Measurements from ENCODE around the gene HMG20B.
"Not testable (repeated sequence)": the region's sequence is repeated elsewhere in the genome, so short reads cannot be mapped to it uniquely, and the experiment has no call there.

The HMG20B gene

GRCh38 chr19:3580156-3580934 lies 7.6 kb downstream of the HMG20B start:
- no peak for DNase-seq (ENCODE audit: low read depth in 1 of 2, low spot score in 1 of 2)

- not testable (repeated sequence) for DNase-seq (ENCODE audit: low read depth in 1 of 2, low spot score in 1 of 2)
These were observed 9.0 kb downstream of the HMG20B start for GRCh38 chr19:3581792-3582191.

DNA sequence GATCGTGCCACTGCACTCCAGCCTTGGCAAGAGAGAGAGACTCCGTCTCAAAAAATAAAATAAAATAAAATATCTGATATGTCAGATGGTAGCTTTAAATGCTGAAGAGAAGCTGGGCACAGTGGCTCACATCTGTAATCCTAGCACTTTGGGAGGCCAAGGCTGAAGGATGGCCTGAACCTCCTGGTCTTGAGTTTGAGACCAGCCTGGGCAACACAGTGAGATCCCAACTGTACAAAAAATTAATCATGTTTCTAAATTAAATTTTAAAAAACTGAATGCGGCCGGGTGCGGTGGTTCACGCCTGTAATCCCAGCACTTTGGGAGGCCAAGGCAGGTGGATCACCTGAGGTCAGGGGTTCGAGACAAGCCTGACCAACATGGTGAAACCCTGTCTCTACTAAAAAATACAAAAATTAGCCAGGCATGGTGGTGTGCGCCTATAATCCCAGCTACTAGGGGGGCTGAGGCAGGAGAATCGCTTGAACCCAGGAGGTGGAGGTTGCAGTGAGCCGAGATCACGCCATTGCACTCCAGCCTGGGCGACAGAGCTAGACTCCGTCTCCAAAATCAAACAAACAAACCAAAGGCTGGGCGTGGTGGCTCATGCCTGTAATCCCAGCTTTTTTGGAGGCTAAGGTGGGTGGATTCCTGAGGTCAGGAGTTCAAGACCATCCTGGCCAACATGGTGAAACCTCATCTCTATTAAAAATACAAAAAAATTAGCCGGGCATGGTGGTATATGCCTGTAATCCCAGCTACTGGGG lies 11.5 kb downstream of the HMG20B start:
- not testable (repeated sequence) for DNase-seq (ENCODE audit: low read depth in 1 of 2, low spot score in 1 of 2)

- no peak for DNase-seq (ENCODE audit: low read depth in 1 of 2, low spot score in 1 of 2)
These were observed 12.8 kb downstream of the HMG20B start, which contains the start of gene GIPC3 for GRCh38 chr19:3585301-3586126. GIPC3 (plus strand) TSS chr19:3585478; CDS start chr19:3585598, 120 bp downstream.

- DNase-seq (ENCODE audit: low read depth in 1 of 2, low spot score in 1 of 2): peak in 1 of 2 donors; percentile 25
These were observed 13.4 kb downstream of the HMG20B start for GRCh38 chr19:3586127-3586626.

DNA sequence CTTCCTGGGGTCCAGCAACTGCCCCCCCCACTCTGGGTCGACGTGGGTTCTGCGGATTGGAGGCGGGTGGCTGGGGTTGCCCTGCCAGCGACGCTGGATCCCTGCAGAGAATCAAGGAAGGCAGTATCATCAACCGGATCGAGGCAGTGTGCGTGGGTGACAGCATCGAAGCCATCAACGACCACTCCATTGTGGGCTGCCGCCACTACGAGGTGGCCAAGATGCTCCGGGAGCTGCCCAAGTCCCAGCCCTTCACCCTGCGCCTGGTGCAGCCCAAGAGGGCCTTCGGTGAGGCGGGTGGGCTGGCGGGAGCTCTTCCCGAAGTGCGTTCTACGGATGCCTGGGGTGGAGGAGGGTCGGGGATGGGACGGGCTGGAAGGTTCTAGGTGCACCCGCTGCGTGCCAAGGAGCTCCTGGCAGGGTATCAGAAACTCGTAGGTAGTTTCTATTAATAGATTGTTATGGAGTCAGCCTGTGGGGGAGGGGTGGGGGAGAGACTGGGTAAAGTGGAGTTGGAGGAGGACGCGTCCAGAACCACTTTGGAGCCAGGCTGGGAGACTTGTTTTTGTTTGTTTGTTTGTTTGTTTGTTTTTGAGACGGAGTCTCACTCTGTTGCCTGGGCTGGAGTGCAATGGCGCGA lies 14.1 kb downstream of the HMG20B start:
- no peak for DNase-seq (ENCODE audit: low read depth in 1 of 2, low spot score in 1 of 2)

GRCh38 chr19:3589439-3589838 lies 16.7 kb downstream of the HMG20B start:
- DNase-seq (ENCODE audit: low read depth in 1 of 2, low spot score in 1 of 2): no peak

- DNase-seq (ENCODE audit: low read depth in 1 of 2, low spot score in 1 of 2): no peak
These were observed 17.2 kb downstream of the HMG20B start for GRCh38 chr19:3589949-3590348.

DNA sequence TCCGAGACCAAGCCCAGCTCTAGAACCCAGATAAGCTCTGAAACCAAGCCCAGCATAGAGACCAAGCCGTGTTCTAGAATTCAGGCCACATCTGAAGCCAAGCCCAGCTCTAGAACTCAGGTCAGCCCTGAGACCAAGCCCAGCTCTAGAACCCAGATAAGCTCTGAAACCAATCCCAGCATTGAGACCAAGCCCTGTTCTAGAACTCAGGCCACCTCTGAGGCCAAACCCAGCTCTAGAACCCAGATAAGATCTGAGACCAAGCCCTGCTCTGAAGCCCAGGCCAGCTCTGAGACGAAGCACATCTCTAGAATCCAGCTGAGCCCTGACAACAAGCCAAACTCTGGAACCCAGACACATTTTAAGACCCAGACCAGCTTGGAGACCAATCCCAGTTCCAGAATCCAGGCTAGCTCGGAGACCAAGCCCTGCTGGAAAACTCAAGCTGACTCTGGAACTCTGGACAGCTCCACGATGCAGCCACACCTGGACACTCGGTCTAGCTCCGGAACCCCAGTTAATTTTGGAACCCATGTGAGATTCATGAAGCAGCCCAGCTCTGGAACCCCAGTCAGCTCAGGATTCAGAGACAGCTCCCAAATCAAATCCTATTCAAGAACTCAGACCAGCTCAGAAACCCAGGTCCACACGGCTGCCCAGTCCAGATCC lies 18.4 kb downstream of the HMG20B start:
- DNase-seq (ENCODE audit: low read depth in 1 of 2, low spot score in 1 of 2): no peak

DNA sequence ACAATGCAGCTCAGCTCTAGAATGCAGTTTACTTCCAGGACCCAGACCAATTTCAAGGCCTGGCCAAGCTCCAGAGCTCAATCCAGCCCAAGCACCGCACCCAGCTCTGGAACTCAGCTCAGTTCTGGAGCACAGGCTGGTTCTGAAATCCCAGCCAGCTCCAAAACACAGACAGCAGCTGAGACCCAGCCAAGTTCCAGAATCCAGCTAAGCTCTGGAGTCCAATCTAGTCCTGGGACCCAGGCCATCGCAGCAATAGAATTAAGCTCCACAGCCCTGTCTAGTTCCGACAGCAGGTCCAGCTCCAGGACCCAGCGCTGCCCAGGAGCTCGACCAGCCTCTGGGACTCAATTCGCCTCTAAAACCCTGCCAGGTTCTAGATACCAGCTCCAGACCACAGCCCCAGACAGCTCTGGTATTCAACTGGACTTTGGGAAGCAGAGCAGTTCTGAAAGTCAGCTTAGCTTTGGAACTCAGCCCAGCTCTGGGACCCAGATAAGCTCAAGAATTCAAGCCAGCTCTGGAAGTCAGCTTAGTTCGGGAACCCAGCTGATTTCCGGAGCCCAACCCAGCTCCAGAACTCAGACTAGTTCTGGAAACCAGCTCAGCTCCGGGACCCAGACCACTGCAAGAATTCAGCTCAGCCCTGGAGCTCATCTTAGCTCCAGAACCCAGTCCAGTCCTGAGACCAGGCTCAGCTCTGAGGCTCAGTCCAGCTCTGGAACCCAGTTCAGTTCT lies 19.3 kb downstream of the HMG20B start:
- DNase-seq (ENCODE audit: low read depth in 1 of 2, low spot score in 1 of 2): no peak

DNA sequence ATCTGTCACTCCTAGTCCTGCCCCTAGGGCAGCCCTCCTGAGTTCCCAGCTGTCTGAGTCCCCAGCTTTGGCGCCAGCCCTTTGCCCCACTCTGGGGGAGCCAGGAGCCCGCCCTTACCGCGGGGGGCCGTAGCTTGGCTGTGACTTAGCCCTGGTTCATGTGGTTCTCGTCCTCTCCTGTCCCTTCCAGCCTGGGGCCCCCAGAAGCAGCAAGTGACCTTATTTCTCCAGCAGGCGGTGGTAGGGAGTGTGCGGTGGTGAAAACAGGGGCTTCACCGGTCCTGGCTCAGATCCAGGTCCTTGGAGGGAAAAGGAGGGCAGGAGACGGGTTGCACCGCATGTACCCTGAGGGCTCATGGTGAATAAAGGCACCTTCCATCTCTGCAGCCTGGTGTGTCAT lies 20.4 kb downstream of the HMG20B start:
- no peak for DNase-seq (ENCODE audit: low read depth in 1 of 2, low spot score in 1 of 2)

DNA sequence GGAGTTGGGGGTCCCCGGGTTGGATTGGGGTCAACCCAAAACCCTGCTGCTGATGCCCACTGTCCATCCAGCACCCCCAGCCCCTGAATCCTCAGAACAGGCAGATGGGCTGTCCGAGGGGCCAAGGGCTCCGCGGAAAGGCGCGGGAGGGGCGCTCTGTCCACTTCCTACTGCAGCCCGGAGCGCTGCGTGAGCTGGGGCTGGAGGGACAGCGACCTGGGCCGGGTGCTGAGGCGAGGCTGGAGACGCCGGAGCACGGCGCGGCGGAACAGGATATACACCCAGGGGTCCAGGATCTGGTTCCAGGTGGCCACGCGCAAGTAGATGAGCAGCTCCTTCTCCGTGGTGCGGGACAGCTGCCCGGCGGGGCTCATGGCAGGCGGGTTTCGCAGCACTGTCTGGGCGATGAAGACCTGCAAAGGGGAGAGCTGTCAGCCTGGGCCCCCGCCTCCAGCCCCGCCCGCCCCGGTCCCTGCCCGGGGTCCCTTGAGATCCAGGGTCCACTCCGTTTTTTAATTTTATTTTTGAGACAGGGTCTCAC lies 22.8 kb downstream of the HMG20B start:
- DNase-seq (ENCODE audit: low read depth in 1 of 2, low spot score in 1 of 2): no peak

DNA sequence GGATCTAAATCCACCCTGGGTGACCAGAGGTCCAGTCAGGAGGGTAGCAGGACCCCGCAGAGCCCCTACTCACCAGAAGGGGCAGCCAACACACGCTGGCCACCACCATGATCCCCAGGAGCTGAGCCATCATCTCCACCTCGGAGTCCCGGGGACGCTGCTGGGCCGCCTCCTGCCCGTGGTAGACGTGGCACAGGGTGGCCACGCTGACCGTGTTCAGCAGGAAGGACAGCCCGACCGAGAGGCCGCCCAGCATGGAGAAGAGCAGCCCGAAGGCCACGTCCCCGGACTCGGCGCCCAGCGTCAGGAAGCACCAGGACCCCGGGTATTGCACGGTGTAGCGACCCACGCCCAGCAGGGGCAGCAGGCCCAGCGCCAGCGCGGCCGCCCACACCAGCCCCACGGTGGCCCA lies 27.0 kb downstream of the HMG20B start:
- DNase-seq (ENCODE audit: low read depth in 1 of 2, low spot score in 1 of 2): no peak

DNA sequence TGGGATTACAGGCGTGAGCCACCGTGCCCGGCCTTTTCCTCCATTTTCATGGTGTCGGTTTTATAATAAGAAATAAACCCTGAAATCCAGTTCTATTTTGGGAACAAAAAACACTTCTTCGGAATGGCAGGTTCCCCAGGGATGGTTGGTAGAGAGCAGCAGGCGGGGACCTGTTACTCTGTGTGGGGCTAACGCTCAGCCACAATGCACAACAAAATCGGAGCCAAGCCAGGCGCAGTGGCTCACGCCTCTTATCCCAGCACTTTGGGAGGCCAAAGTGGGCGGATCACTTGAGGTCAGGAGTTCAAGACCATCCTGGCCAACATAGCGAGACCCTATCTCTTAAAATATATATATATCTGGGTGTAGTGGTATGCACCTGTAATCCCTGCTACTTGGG lies 28.3 kb downstream of the HMG20B start:
- no peak for DNase-seq (ENCODE audit: low read depth in 1 of 2, low spot score in 1 of 2)

- DNase-seq (ENCODE audit: low read depth in 1 of 2, low spot score in 1 of 2): no peak
These were observed 30.5 kb downstream of the HMG20B start for GRCh38 chr19:3603121-3603811.

GRCh38 chr19:3604227-3604986 lies 31.7 kb downstream of the HMG20B start:
- no peak for DNase-seq (ENCODE audit: low read depth in 1 of 2, low spot score in 1 of 2)

DNA sequence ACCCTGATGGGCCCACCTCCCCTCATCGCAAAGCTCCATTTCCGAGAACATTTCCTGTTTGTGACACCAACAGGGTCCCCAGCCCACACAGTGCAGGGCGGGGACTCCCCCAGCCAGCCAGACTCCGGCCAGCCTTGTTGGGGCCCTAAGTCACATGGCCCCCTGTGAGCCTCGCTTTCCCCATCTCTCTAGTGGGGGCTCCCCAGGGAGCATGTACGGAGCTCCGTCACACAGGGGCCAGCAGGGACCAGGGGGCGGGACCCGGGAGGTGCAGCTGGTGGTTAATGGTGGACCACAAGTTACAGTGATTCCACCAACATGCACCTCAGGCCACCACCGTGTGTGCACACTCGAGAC lies 32.2 kb downstream of the HMG20B start:
- DNase-seq (ENCODE audit: low read depth in 1 of 2, low spot score in 1 of 2): no peak

- DNase-seq (ENCODE audit: low read depth in 1 of 2, low spot score in 1 of 2): no peak
These were observed 32.6 kb downstream of the HMG20B start for GRCh38 chr19:3605361-3605760.

Data from activated T-helper 1 cell treated with anti-CD3 and anti-CD28 coated beads, Interleukin-2, amount 50 U/mL, for 16 hours (primary cell).